Stimulated activated memory B cell treated with anti-CD40 and anti-IgM and Interleukin-4, amounts not matched to agents 10 μg/mL and 1 μg/mL and 100 μg/mL, for 72 hours (primary cell): ENCODE results near the gene RGS7BP.

Source experiments
- ATAC-seq: fragments of 150-1000 bp; cut with Tn5 transposase; 2 replicates; pipeline ENCODE4 v1.10.0; 2021
- H3K27ac Mint-ChIP-seq: one replicate; pipeline ENCODE4 v1.8.0; 2022; ENCODE audit warnings: mild to moderate bottlenecking, mixed read lengths
- H3K27me3 Mint-ChIP-seq: one replicate; pipeline ENCODE4 v1.8.0; 2022; ENCODE audit warnings: mixed read lengths
- H3K36me3 Mint-ChIP-seq: one replicate; pipeline ENCODE4 v1.8.0; 2022; ENCODE audit warnings: mixed read lengths
- H3K4me1 Mint-ChIP-seq: one replicate; pipeline ENCODE4 v1.8.0; 2022; ENCODE audit warnings: mixed read lengths
- H3K4me3 Mint-ChIP-seq: one replicate; pipeline ENCODE4 v1.8.0; 2022; ENCODE audit warnings: mild to moderate bottlenecking, moderate library complexity, mixed read lengths
- H3K9me3 Mint-ChIP-seq: one replicate; pipeline ENCODE4 v1.8.0; 2022; ENCODE audit warnings: mixed read lengths

Gene RGS7BP

GRCh38 chr5:64594025-64594424, 88.2 kb downstream of the RGS7BP start:
- Mint-ChIP-seq H3K36me3 (no peaks in the 10 kb centered on the region), H3K4me3 (no peak overlapping the region), H3K27me3 (peaks cover 10% of the 10 kb centered on the region), H3K4me1 (no peaks in the 10 kb centered on the region), H3K9me3 (no peaks in the 10 kb centered on the region), H3K27ac (no peak overlapping the region)
- no peak for ATAC-seq

- Mint-ChIP-seq H3K27ac (no peak overlapping the region), H3K27me3 (peaks cover 6% of the 10 kb centered on the region), H3K4me3 (no peak overlapping the region), H3K4me1 (no peaks in the 10 kb centered on the region), H3K36me3 (no peaks in the 10 kb centered on the region), H3K9me3 (no peaks in the 10 kb centered on the region)
- ATAC-seq: no peak
These were observed 88.8 kb downstream of the RGS7BP start for GRCh38 chr5:64594601-64595000.

- peak; percentile 14 for ATAC-seq
- H3K27ac Mint-ChIP-seq: no peak overlapping the region
- no peaks in the 10 kb centered on the region for H3K36me3 Mint-ChIP-seq
- H3K9me3 Mint-ChIP-seq: no peaks in the 10 kb centered on the region
- H3K27me3 Mint-ChIP-seq: peaks cover 8% of the 10 kb centered on the region
- H3K4me1 Mint-ChIP-seq: no peaks in the 10 kb centered on the region
- H3K4me3 Mint-ChIP-seq: no peak overlapping the region
These were observed 89.4 kb downstream of the RGS7BP start for GRCh38 chr5:64595031-64595855.

- Mint-ChIP-seq H3K27ac (no peak overlapping the region), H3K9me3 (no peaks in the 10 kb centered on the region), H3K36me3 (no peaks in the 10 kb centered on the region), H3K27me3 (peaks cover 14% of the 10 kb centered on the region), H3K4me3 (no peak overlapping the region), H3K4me1 (no peaks in the 10 kb centered on the region)
- ATAC-seq: no peak
These were observed 93.4 kb downstream of the RGS7BP start for GRCh38 chr5:64599226-64599625.

- H3K9me3 Mint-ChIP-seq: no peaks in the 10 kb centered on the region
- peaks cover 8% of the 10 kb centered on the region for H3K27me3 Mint-ChIP-seq
- ATAC-seq: no peak
- no peak overlapping the region for H3K4me3 Mint-ChIP-seq
- no peak overlapping the region for H3K27ac Mint-ChIP-seq
- no peaks in the 10 kb centered on the region for H3K36me3 Mint-ChIP-seq
- no peaks in the 10 kb centered on the region for H3K4me1 Mint-ChIP-seq
These were observed 97.9 kb downstream of the RGS7BP start for GRCh38 chr5:64603676-64604075.

- Mint-ChIP-seq H3K4me3 (no peak overlapping the region), H3K36me3 (no peaks in the 10 kb centered on the region), H3K4me1 (no peaks in the 10 kb centered on the region), H3K27ac (no peak overlapping the region), H3K9me3 (no peaks in the 10 kb centered on the region), H3K27me3 (no peaks in the 10 kb centered on the region)
- no peak for ATAC-seq
These were observed 101.1 kb downstream of the RGS7BP start for GRCh38 chr5:64606926-64607325.

- no peaks in the 10 kb centered on the region for H3K4me1 Mint-ChIP-seq
- H3K27ac Mint-ChIP-seq: no peak overlapping the region
- no peak for ATAC-seq
- H3K4me3 Mint-ChIP-seq: no peak overlapping the region
- no peaks in the 10 kb centered on the region for H3K9me3 Mint-ChIP-seq
- no peaks in the 10 kb centered on the region for H3K27me3 Mint-ChIP-seq
- H3K36me3 Mint-ChIP-seq: no peaks in the 10 kb centered on the region
These were observed 106.6 kb downstream of the RGS7BP start for GRCh38 chr5:64612344-64612961.

GRCh38 chr5:64615895-64616294, 110.1 kb downstream of the RGS7BP start:
- Mint-ChIP-seq H3K4me3 (no peak overlapping the region), H3K27ac (no peak overlapping the region), H3K4me1 (no peaks in the 10 kb centered on the region), H3K27me3 (peaks cover 2% of the 10 kb centered on the region), H3K9me3 (no peaks in the 10 kb centered on the region), H3K36me3 (no peaks in the 10 kb centered on the region)
- no peak for ATAC-seq

- Mint-ChIP-seq H3K4me1 (no peaks in the 10 kb centered on the region), H3K9me3 (no peaks in the 10 kb centered on the region), H3K27me3 (peaks cover 23% of the 10 kb centered on the region), H3K27ac (no peak overlapping the region), H3K4me3 (no peak overlapping the region), H3K36me3 (no peaks in the 10 kb centered on the region)
- no peak for ATAC-seq
These were observed 113.8 kb downstream of the RGS7BP start for GRCh38 chr5:64619609-64620008.

- Mint-ChIP-seq H3K27ac (no peak overlapping the region), H3K4me3 (no peak overlapping the region), H3K27me3 (peaks cover 31% of the 10 kb centered on the region), H3K4me1 (no peaks in the 10 kb centered on the region), H3K9me3 (no peaks in the 10 kb centered on the region), H3K36me3 (no peaks in the 10 kb centered on the region)
- no peak for ATAC-seq
These were observed 117.2 kb downstream of the RGS7BP start for GRCh38 chr5:64622991-64623390.

GRCh38 chr5:64625678-64626077, 119.9 kb downstream of the RGS7BP start:
- Mint-ChIP-seq H3K27me3 (peaks cover 31% of the 10 kb centered on the region), H3K27ac (no peak overlapping the region), H3K36me3 (no peaks in the 10 kb centered on the region), H3K9me3 (no peaks in the 10 kb centered on the region), H3K4me1 (no peaks in the 10 kb centered on the region), H3K4me3 (no peak overlapping the region)
- no peak for ATAC-seq

GRCh38 chr5:64628901-64629300, 123.1 kb downstream of the RGS7BP start:
- Mint-ChIP-seq H3K4me1 (no peaks in the 10 kb centered on the region), H3K9me3 (no peaks in the 10 kb centered on the region), H3K27ac (no peak overlapping the region), H3K4me3 (no peak overlapping the region), H3K36me3 (no peaks in the 10 kb centered on the region), H3K27me3 (peaks cover 15% of the 10 kb centered on the region)
- no peak for ATAC-seq

- Mint-ChIP-seq H3K4me1 (no peaks in the 10 kb centered on the region), H3K36me3 (no peaks in the 10 kb centered on the region), H3K27me3 (peaks cover 6% of the 10 kb centered on the region), H3K27ac (no peak overlapping the region), H3K4me3 (no peak overlapping the region), H3K9me3 (no peaks in the 10 kb centered on the region)
- no peak for ATAC-seq
These were observed 124.0 kb downstream of the RGS7BP start for GRCh38 chr5:64629841-64630240.

- H3K9me3 Mint-ChIP-seq: no peaks in the 10 kb centered on the region
- no peak overlapping the region for H3K4me3 Mint-ChIP-seq
- no peaks in the 10 kb centered on the region for H3K36me3 Mint-ChIP-seq
- H3K27ac Mint-ChIP-seq: no peak overlapping the region
- ATAC-seq: no peak
- peaks cover 4% of the 10 kb centered on the region for H3K4me1 Mint-ChIP-seq
- H3K27me3 Mint-ChIP-seq: peaks cover 6% of the 10 kb centered on the region
These were observed 126.4 kb downstream of the RGS7BP start for GRCh38 chr5:64632251-64632650.

GRCh38 chr5:64634997-64635686, 129.3 kb downstream of the RGS7BP start:
- Mint-ChIP-seq H3K27me3 (peaks cover 23% of the 10 kb centered on the region), H3K9me3 (no peaks in the 10 kb centered on the region), H3K4me1 (peaks cover 6% of the 10 kb centered on the region), H3K27ac (no peak overlapping the region), H3K4me3 (no peak overlapping the region), H3K36me3 (no peaks in the 10 kb centered on the region)
- ATAC-seq: no peak

- H3K27me3 Mint-ChIP-seq: peaks cover 23% of the 10 kb centered on the region
- no peak overlapping the region for H3K27ac Mint-ChIP-seq
- H3K4me3 Mint-ChIP-seq: no peak overlapping the region
- H3K4me1 Mint-ChIP-seq: peaks cover 6% of the 10 kb centered on the region
- H3K9me3 Mint-ChIP-seq: no peaks in the 10 kb centered on the region
- peak; percentile 40 for ATAC-seq
- no peaks in the 10 kb centered on the region for H3K36me3 Mint-ChIP-seq
These were observed 131.3 kb downstream of the RGS7BP start for GRCh38 chr5:64637144-64637543.
